Esophagus squamous epithelium (tissue), 5 donors: Measurements from ENCODE around the gene ADD3. TPM values are rescaled to one million over a fixed set of nuclear protein-coding genes. Genes with fewer than 3 reads are reported as not detected.

ENCODE experiments used
- DNase-seq: peaks from one replicate; lab custom pipeline; 2025; lab: John Stamatoyannopoulos, UW
- H3K27ac ChIP-seq, 4 donors: fragments of 200-600 bp; sonication (generic); one replicate each; pipeline ENCODE4 v1.5.1; 2016 to 2019; ENCODE audit warnings: mild to moderate bottlenecking in 1 of 4
- H3K27me3 ChIP-seq, 4 donors: fragments of 200-600 bp; sonication (generic); 1 replicate in 3 of 4; 2 replicates in 1 of 4; pipeline versions ENCODE4 v1.5.1 to v1.6.0; 2017 to 2021; ENCODE audit warnings: antibody characterized with exemption in 1 of 4
- H3K36me3 ChIP-seq, 3 donors: fragments of 200-600 bp; sonication (generic); one replicate each; pipeline ENCODE4 v1.5.1; 2016 to 2019
- H3K4me1 ChIP-seq, 3 donors: fragments of 200-600 bp; sonication (generic); one replicate each; pipeline ENCODE4 v1.5.1; 2017 to 2019
- H3K4me3 ChIP-seq, 4 donors: fragments of 200-600 bp; sonication (generic); 1 replicate in 3 of 4; 2 replicates in 1 of 4; pipeline ENCODE4 v1.5.1; 2016 to 2019; ENCODE audit warnings: mild to moderate bottlenecking in 2 of 4, moderate library complexity in 1 of 4
- H3K9me3 ChIP-seq, 3 donors: fragments of 200-600 bp; sonication (generic); one replicate each; pipeline ENCODE4 v1.5.1; 2016 to 2019
- POLR2A ChIP-seq, 4 donors: fragments of 450-650 bp; IDR thresholded peaks; one replicate each; pipeline ENCODE4 v1.6.1; 2017; ENCODE audit warnings: antibody characterized with exemption in 4 of 4, mild to moderate bottlenecking in 4 of 4, moderate library complexity in 3 of 4
- WGBS, 2 donors: methylation state at CpG; one replicate each; pipeline ENCODE4 v1.1.5; 2018; 5-methylcytosine and 5-hydroxymethylcytosine counted together
- intact Hi-C: fragments of 100-400 bp; cut with DNase I; formaldehyde crosslinking; loops from one replicate; pipeline ENCODE4 v1.15.0; 2022
- total RNA-seq, 4 donors: library from RNA; depleted of rRNA; stranded (reverse); fragments of >200 nt; gene quantifications; one replicate each; pipeline ENCODE4 v1.1.0, GENCODE V29; 2016
- TF ChIP-seq, protein P1 (sequence below), 6 experiments: fragments of 450-650 bp in 4 of 6; fragments of 200-600 bp in 2 of 6; sonication (generic) in 2 of 6; IDR thresholded peaks; one replicate each; pipeline ENCODE4 v1.5.1; 2016 to 2019; ENCODE audit warnings: antibody characterized with exemption in 6 of 6, mild to moderate bottlenecking in 4 of 6, moderate library complexity in 4 of 6
- donor health status: DM: yes; HTN: yes; CAD: no.

ADD3 gene
- total RNA-seq, 4 donors from 2014 or later: 52.5 to 214 (median 145) TPM

DNA sequence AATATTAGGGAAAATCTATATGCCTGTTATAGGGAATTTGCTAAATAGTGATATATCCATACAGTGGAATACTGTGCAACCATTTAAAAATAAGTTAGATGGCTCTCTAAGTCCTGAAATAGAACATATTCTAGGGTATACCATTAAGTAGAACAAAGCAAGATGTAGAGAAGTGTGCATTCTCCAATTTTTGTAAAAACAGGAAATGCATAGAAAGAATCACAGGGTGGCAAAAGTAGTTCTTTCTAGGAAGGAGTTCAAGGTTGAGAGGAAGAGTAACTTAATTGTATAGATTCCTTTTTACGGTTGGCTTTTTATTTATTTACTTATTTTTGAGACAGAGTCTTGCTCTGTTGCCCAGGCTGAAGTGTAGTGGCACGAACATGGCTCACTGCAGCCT lies 43.7 kb downstream of the ADD3 start:
- 89 to 93% methylated on average over 2 of the region's 2 CpGs for WGBS, 2 donors
- Histone ChIP-seq H3K27me3 (no peaks in the 10 kb centered on the region), H3K27ac (no peak overlapping the region), H3K4me1 (peaks cover 0 to 13% (median 0%) of the 10 kb centered on the region in 3 donors), H3K36me3 (peaks cover 0 to 18% (median 0%) of the 10 kb centered on the region in 3 donors), H3K9me3 (peaks cover 0 to 15% (median 8%) of the 10 kb centered on the region in 3 donors), H3K4me3 (no peak overlapping the region)
- no peak for TF ChIP-seq POLR2A (IDR thresholded peaks at IDR 0.05)
- TF ChIP-seq, protein P1, sequence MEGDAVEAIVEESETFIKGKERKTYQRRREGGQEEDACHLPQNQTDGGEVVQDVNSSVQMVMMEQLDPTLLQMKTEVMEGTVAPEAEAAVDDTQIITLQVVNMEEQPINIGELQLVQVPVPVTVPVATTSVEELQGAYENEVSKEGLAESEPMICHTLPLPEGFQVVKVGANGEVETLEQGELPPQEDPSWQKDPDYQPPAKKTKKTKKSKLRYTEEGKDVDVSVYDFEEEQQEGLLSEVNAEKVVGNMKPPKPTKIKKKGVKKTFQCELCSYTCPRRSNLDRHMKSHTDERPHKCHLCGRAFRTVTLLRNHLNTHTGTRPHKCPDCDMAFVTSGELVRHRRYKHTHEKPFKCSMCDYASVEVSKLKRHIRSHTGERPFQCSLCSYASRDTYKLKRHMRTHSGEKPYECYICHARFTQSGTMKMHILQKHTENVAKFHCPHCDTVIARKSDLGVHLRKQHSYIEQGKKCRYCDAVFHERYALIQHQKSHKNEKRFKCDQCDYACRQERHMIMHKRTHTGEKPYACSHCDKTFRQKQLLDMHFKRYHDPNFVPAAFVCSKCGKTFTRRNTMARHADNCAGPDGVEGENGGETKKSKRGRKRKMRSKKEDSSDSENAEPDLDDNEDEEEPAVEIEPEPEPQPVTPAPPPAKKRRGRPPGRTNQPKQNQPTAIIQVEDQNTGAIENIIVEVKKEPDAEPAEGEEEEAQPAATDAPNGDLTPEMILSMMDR (IDR thresholded peaks at IDR 0.05): no peak
- no peak for DNase-seq
- intact Hi-C loops: no loop called here

DNA sequence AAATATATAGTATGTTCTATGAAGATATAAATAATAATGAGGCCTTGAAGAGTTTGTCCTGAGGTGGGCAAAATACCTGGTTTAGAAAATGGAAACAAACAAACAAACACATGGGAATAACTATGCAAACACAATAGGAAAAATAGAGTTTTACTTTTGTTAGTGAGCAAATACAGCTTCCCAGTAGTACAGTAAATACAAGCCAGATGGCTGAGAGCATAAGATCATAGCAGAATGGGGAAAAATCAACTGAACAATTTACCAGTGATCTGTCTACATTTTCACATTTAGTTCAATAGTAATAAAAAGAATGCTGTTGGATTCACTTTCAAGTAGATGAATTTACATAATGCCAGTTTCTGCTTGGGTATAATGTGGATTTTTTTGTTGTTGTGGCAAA lies 45.1 kb downstream of the ADD3 start:
- Histone ChIP-seq H3K27ac (no peak overlapping the region), H3K9me3 (peaks cover 0 to 15% (median 7%) of the 10 kb centered on the region in 3 donors), H3K4me1 (peaks cover 0 to 24% (median 0%) of the 10 kb centered on the region in 3 donors), H3K27me3 (no peaks in the 10 kb centered on the region), H3K36me3 (peaks cover 0 to 15% (median 0%) of the 10 kb centered on the region in 3 donors), H3K4me3 (no peak overlapping the region)
- TF ChIP-seq POLR2A (IDR thresholded peaks at IDR 0.05): no peak
- TF ChIP-seq, protein P1 (IDR thresholded peaks at IDR 0.05): no peak
- intact Hi-C loops: no loop called here
- no peak for DNase-seq

DNA sequence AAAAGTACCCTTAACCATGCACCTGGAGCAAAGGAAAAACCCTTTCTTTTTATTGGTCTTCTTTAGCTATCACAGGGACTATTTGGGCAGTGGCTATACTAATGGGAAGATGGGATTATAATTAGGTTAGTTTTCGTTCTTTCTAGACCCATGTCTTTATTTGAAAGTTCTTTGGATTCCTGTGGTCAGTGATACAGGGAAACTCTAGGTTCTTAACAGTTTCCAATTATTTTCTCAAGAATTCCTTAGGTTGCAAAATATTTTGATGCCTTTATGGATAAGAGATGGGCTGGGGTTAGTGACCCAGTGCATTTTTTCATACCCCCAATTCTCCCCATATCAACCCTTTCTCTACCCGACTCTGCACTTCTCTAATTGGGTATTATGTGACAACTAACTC lies 49.0 kb downstream of the ADD3 start:
- no peak overlapping the region for H3K4me3 ChIP-seq
- intact Hi-C loops: no loop called here
- H3K27ac ChIP-seq: no peak overlapping the region
- no peaks in the 10 kb centered on the region for H3K9me3 ChIP-seq
- no peak for DNase-seq
- 77 to 87% methylated on average over 2 of the region's 2 CpGs for WGBS, 2 donors
- no peaks in the 10 kb centered on the region for H3K36me3 ChIP-seq
- no peaks in the 10 kb centered on the region for H3K27me3 ChIP-seq
- H3K4me1 ChIP-seq: peaks cover 0 to 39% (median 0%) of the 10 kb centered on the region in 3 donors
- no peak for TF ChIP-seq POLR2A (IDR thresholded peaks at IDR 0.05)
- TF ChIP-seq, protein P1 (IDR thresholded peaks at IDR 0.05): no peak

DNA sequence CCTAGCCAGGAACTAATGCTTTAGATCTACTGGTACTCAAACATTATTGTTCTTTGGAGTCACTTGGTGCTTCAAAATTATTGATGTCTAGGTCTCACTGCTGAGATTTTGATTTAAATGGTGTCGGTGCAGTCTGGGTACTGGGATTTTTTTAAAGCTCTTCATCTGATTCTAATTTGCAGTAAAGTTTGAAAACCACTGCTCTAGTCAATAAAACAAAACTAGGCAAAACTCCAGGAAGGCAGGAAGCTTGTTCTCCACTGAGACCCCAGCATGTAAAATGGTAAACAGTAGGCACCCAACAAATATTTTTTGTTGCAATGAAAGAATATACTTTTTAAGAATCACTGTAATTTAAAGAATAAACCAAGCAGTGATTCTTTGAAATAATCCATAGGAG lies 49.7 kb downstream of the ADD3 start:
- Histone ChIP-seq H3K4me1 (peaks cover 0 to 39% (median 0%) of the 10 kb centered on the region in 3 donors), H3K27ac (no peak overlapping the region)

DNA sequence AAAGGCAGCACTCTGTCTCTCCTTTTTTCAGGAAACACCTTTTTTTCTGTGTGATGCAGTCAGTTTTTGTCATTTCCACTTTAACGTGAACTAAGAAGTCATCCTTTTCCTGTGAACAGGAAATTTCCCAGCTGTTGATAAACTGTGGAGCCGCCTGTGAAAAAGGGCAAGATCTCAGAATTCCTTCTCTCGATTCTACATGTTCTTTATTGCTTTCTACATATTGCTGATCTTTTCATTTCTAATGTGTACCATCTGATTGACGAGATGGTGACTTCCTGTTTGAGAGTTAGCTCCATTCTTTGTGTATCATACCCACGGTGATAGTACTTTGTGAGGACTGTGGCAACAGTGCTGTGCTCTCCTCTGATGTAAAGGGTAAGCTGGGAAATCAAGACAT lies 50.4 kb downstream of the ADD3 start:
- 51 to 65% methylated on average over 5 of the region's 5 CpGs for WGBS, 2 donors
- H3K4me1 ChIP-seq: peaks cover 0 to 39% (median 0%) of the 10 kb centered on the region in 3 donors
- no peak overlapping the region for H3K4me3 ChIP-seq
- H3K27ac ChIP-seq: peak overlapping the region in 1 of 4 donors; percentile 8
- no peaks in the 10 kb centered on the region for H3K27me3 ChIP-seq
- intact Hi-C loops: no loop called here
- H3K9me3 ChIP-seq: no peaks in the 10 kb centered on the region
- no peaks in the 10 kb centered on the region for H3K36me3 ChIP-seq
- DNase-seq: no peak
- TF ChIP-seq, protein P1 (IDR thresholded peaks at IDR 0.05): no peak
- no peak for TF ChIP-seq POLR2A (IDR thresholded peaks at IDR 0.05)

More for the DNA sequence above, 49.7 kb downstream of the ADD3 start:
- no peaks in the 10 kb centered on the region for H3K9me3 ChIP-seq
- TF ChIP-seq POLR2A (IDR thresholded peaks at IDR 0.05): no peak
- TF ChIP-seq, protein P1 (IDR thresholded peaks at IDR 0.05): no peak
- WGBS, 2 donors: 80 to 90% methylated on average over 1 of the region's 1 CpG
- no peak for DNase-seq
- H3K27me3 ChIP-seq: no peaks in the 10 kb centered on the region
- intact Hi-C loops: no loop called here
- no peak overlapping the region for H3K4me3 ChIP-seq
- no peaks in the 10 kb centered on the region for H3K36me3 ChIP-seq
